NCI-H446 (cell line): ENCODE results near the gene MCAM.

ENCODE experiments used
- DNase-seq, 2 experiments: peaks; one replicate each; lab custom pipeline; 2025; lab: John Stamatoyannopoulos, UW

The MCAM gene

GRCh38 chr11:119345685-119346084, 28.8 kb upstream of the MCAM start:
- DNase-seq, result no peak

GRCh38 chr11:119344291-119345010, 27.5 kb upstream of the MCAM start:
- DNase-seq, result no peak

GRCh38 chr11:119343726-119344125, 26.8 kb upstream of the MCAM start:
- no peak for DNase-seq

- no peak for DNase-seq
Measured at GRCh38 chr11:119342362-119343130, 25.6 kb upstream of the MCAM start.

GRCh38 chr11:119342023-119342300, 25.0 kb upstream of the MCAM start:
- no peak for DNase-seq

GRCh38 chr11:119341222-119342022, 24.5 kb upstream of the MCAM start:
- DNase-seq, result no peak

- no peak for DNase-seq
Measured at GRCh38 chr11:119340335-119341221, 23.6 kb upstream of the MCAM start, which contains the start of gene C1QTNF5. Gene C1QTNF5 (minus strand): TSS chr11:119340883. CDS start chr11:119340397, 486 bp downstream.

- DNase-seq, result no peak
Measured at GRCh38 chr11:119339589-119340334, 22.8 kb upstream of the MCAM start.

- DNase-seq, result no peak
Measured at GRCh38 chr11:119338965-119339588, 22.1 kb upstream of the MCAM start.

GRCh38 chr11:119338318-119338890, 21.5 kb upstream of the MCAM start:
- peak; percentile 61 to 69 for DNase-seq

- no peak for DNase-seq
Measured at GRCh38 chr11:119337581-119338317, 20.8 kb upstream of the MCAM start.

GRCh38 chr11:119336744-119337469, 20.0 kb upstream of the MCAM start:
- DNase-seq, result no peak

GRCh38 chr11:119335655-119336543, 19.0 kb upstream of the MCAM start:
- DNase-seq, result no peak

GRCh38 chr11:119335091-119335654, 18.2 kb upstream of the MCAM start:
- DNase-seq, result no peak

GRCh38 chr11:119334174-119334930, 17.4 kb upstream of the MCAM start, which contains the start of gene RNF26:
Gene RNF26 (plus strand): TSS chr11:119334527. CDS start chr11:119335123, 596 bp downstream.
- DNase-seq, result peak; percentile 94 to 99

- DNase-seq, result no peak
Measured at GRCh38 chr11:119332111-119332765, 15.3 kb upstream of the MCAM start.
